GM21526 (cell line): Measurements from ENCODE around the gene CD1C.
"Not testable (repeated sequence)": the region's sequence is repeated elsewhere in the genome, so short reads cannot be mapped to it uniquely, and the experiment has no call there.

Source experiments
- ATAC-seq: cut with Tn5 transposase; IDR thresholded peaks from one replicate; pipeline ENCODE4 v1.9.1; 2021; ENCODE audit warnings: moderate library complexity; ENCODE audit not compliant: unreplicated experiment, low FRiP score

The CD1C gene

GRCh38 chr1:158327481-158327880 is 37.8 kb downstream of the CD1C start:
- ATAC-seq = no peak

GRCh38 chr1:158328426-158328825 is 38.7 kb downstream of the CD1C start:
- ATAC-seq = no peak

GRCh38 chr1:158329300-158329699 is 39.6 kb downstream of the CD1C start:
- no peak for ATAC-seq

- ATAC-seq = no peak
These were observed 40.0 kb downstream of the CD1C start for GRCh38 chr1:158329733-158330132.

GRCh38 chr1:158330391-158331105 is 40.8 kb downstream of the CD1C start:
- no peak for ATAC-seq

GRCh38 chr1:158331106-158331425 is 41.3 kb downstream of the CD1C start:
- ATAC-seq = no peak

GRCh38 chr1:158331481-158332150 is 41.9 kb downstream of the CD1C start, which contains the start of gene CD1B:
CD1B (minus strand) TSS chr1:158331531; CDS start chr1:158331423, 108 bp downstream.
- ATAC-seq = no peak

GRCh38 chr1:158333405-158334155 is 43.9 kb downstream of the CD1C start:
- ATAC-seq = no peak

GRCh38 chr1:158334526-158335212 is 44.9 kb downstream of the CD1C start:
- no peak for ATAC-seq

- no peak for ATAC-seq
These were observed 45.5 kb downstream of the CD1C start for GRCh38 chr1:158335213-158335532.

GRCh38 chr1:158336413-158336812 is 46.7 kb downstream of the CD1C start:
- not testable (repeated sequence) for ATAC-seq
